Islet precursor cell (in vitro differentiated cells): ENCODE results near the gene CDK17.
"Not testable (repeated sequence)": the region's sequence is repeated elsewhere in the genome, so short reads cannot be mapped to it uniquely, and the experiment has no call there.

ENCODE experiments used
- DNase-seq: peaks from one replicate; pipeline ENCODE4 v3.0.0-alpha.2; 2018

The CDK17 gene

GRCh38 chr12:96386794-96387193, 13.4 kb downstream of the CDK17 start:
- DNase-seq = no peak

GRCh38 chr12:96383991-96384390, 16.2 kb downstream of the CDK17 start:
- no peak for DNase-seq

GRCh38 chr12:96383371-96383770, 16.9 kb downstream of the CDK17 start:
- DNase-seq = no peak

DNA sequence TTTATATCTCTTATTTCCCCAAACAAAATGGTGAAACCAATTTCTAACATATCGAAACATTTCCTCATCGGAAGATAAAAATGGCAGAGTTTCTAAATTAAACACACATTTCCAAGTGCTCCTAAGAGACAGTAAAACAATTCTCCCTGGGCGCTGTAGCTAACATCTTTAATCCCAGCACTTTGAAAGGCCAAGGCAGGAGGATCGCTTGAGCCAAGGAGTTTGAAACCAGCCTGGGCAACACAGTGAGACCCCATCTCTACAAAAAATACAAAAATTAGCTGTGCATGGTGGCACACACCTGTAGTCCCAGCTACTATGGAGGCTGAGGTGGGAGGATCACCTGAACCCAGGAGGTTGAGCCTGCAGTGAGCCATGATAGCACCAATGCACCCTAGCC, 20.5 kb downstream of the CDK17 start:
- DNase-seq = not testable (repeated sequence)

DNA sequence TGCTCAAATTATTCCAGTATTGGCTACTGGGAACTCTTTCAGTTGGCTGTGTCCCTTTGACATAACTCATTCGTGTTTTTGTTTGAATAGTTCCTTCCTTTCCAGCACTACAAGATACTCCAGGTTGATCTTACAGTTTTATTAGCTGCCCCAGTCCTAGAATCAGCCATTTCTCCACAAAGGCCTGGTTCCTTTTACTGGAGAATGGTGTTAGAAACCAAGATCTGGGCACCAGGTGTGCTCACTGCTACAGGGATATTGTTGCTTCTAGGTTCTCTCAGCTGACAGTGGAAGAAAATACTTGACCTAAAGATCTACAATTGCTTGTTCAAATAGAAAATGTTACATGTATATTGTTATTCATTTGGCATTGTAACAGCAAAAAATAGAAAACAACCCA, 21.9 kb downstream of the CDK17 start:
- DNase-seq = no peak

DNA sequence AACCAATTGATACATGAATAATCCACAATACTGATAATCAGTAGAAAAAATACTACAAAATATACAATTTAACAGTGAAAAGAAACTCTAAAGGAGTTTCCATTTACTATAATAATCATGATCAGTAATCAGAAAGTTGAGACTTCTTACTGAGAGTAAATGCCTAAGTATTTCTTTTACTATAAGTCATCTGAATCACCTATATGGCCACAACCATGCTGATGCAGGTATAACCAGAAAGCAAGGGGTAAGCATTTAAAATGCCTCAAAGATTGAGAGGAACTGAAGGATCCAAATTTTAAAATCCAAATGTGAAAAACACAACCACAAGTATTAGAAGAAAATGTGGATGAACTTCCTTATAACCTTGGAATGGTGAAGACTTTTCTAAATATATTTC, 23.4 kb downstream of the CDK17 start:
- no peak for DNase-seq

DNA sequence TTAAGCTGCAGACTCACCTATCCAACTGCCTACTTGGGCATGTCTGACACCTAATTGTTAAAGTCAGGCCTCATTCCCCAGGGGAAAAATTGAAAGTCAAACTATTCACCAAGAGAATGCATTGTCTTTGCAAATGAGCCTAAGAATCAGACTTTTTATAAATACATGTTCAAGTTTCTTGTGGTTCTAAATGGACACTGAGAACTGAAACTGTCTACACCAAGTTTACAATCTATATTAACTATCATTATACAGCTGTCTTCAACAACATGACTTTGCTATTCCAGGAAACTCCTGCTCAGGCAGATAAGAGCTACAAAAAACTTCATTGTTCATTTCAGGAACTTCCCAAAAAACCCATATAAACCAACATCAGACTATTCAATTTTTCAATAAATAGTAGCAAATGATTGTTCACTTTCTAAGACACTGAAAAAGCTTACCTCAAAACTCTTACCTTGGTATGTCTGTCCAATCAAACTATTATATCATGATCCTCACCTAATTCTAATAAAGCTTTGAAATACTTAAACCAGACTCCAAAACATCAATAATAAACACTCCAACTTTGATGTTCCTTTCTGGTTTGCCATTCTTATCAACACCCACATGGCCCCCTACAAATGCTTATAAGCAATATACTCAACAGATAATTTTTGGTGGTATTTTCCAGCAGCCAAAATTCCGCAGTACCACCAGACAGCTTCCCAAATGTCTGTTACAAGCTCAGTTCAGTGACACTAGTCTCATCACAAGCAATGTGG, 24.2 kb downstream of the CDK17 start:
- DNase-seq = no peak

DNA sequence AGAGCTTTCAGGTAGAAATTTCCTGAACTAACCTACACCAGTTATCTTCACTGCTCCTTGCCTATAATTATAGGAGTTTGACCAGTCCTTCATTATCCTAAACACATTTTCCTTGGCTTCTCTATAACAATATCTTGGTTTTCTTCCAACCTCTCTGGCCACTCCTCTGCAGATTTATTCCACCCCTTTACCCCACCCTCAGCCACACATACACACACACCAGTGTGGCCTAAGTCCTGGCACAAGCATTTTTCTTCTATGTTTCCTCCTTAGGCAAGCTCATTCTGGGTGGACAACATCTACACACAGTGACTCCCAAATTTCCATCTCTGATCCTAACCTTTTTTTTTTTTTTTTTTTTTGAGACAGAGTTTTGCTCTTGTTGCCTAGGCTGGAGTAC, 25.1 kb downstream of the CDK17 start:
- no peak for DNase-seq

DNA sequence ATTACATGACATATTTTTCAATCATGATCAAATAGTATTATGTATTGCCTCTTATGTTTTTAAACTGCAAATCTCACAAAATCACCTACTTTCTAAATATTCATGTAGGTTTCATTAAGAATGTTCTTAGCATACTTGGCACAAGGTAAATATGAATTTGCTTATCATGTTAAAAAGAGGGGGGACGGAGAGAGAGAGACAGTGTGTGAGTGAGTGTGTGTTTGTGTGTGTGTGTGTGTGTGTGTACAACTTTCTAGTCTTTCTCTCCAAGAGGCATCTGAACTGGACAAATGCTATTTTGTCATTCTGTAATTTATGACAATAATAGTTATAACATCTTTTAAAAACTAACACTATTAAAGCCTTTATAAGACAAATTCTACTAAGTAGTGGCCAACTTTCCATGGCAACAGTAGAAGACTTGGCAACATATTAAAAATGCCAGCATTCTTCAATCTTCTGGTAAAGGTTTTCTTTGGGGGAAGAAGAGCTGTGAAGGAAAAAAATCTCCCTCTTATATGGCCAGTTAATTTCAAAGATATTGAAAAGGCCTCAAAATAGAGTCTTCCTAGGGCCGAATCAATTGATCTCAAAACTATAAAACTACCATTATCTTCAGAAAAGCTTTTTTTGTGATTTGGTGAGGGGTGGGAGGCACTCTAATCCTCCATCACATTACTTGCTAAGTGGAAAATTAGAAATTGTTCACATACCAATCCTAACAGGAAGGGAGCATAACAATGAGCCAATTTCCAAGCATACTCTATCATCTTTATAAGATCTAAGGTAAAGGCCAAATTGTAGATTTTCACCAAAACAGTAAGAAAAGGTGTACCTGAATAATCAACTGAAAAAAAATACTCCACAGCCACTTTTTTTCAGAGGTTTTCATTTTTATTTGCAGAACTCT, 28.2 kb downstream of the CDK17 start:
- DNase-seq = no peak

- no peak for DNase-seq
These were observed 29.0 kb downstream of the CDK17 start for GRCh38 chr12:96371138-96371789.

DNA sequence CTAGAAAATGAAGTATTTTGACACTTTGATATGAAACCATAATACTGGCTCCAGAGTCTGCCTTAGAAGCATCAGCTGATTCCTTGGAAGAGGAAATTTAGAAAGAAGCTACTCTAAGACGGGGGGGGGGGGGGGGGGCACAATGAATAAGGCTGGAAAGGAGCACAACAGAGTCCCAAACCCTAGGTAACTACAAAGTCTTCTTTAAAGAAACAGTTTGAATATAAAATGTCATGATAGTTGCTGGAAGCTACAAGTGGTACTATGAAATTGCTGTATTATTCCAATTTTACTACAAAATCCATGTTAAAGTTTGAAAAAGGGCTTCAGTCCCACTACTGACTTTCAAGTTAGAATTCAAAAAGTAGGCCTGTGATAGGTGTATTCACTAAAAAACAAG, 31.6 kb downstream of the CDK17 start:
- DNase-seq = no peak

DNA sequence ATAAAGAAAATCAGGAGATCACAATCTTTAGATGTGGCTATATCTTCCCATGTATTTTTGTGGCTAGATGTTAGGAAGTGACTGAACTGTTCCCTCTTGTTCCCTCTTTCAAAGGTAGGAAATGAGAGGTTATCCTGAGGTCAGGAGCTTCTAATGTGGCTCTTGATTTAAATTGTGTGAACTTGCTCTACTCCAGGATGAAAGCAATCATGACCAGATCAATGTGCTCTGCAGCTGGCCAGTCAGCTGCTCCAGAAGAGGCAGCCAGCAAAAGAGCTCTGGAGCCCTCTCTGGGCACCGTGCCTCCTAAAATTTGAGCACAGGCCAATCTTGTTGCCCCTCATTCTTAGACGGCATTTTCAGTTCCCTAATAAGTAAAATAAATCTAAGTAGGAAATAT, 32.0 kb downstream of the CDK17 start:
- no peak for DNase-seq

DNA sequence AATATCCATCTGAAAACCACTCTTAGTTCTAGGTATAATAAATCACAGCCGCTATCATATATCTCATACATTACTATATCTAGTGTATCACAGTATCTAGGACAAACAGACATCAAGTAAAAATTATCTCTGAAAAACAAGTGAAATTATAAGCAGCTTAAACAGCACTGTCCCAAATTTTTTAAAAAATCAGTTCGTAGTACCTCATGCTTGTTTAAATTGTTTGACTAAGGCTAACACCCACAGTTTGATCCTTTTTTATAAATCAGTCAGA, 33.9 kb downstream of the CDK17 start:
- DNase-seq = no peak

GRCh38 chr12:96365604-96366380, 34.4 kb downstream of the CDK17 start:
- DNase-seq = no peak

- no peak for DNase-seq
These were observed 36.0 kb downstream of the CDK17 start for GRCh38 chr12:96364092-96364700.

GRCh38 chr12:96361074-96361473, 39.2 kb downstream of the CDK17 start:
- DNase-seq = no peak

DNA sequence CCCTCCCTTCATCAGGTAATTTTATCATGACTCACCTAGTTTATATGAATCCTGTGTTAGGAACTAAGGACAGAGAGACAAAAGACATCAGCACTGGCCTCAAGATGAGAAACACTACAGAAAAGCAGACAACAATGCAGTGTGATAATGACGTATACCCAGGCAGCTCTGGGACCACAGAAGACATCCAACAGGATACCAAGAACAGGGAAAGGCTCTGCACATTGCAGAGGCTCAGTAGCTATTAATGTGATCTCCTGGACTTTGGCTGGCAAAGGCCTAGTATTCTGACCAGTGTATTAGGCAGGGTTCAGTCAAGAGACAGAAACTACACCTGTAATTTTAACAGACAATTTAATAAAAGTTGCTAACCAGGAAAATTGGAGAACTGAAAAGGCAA, 39.7 kb downstream of the CDK17 start:
- no peak for DNase-seq

- DNase-seq = no peak
These were observed 40.9 kb downstream of the CDK17 start for GRCh38 chr12:96359328-96359727.

- DNase-seq = no peak
These were observed 43.4 kb downstream of the CDK17 start for GRCh38 chr12:96356831-96357230.

DNA sequence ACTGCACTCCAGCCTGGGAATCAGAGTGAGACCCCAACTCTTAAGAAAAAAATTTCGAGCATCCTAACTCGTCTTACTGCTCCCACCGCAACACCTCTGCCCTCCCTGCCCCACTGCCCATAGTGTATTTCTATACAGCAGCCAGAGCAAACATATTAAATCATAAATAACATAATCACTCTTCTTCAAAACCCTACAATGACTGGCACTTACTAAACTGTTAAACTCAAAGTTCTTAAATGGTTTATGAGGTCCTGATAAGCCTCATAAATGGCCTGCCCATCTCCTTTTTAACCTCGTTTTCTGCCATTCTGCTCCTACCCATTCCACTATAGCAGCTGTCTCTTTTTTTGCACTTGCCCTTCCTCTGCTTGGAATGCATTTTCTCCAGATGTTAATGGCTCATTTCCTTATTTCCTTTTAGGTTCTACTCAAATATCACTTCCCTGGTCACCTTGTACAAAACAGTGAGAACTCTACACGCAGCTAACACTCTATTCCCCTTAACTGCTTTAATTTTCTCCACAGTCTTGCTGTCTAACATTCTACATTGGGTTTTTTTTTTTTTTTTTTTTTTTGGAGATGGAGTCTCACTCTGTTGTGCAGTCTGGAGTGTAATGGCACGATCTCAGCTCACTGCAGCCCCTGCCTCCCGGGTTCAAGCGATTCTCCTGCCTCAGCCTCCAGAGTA, 45.2 kb downstream of the CDK17 start:
- no peak for DNase-seq

DNA sequence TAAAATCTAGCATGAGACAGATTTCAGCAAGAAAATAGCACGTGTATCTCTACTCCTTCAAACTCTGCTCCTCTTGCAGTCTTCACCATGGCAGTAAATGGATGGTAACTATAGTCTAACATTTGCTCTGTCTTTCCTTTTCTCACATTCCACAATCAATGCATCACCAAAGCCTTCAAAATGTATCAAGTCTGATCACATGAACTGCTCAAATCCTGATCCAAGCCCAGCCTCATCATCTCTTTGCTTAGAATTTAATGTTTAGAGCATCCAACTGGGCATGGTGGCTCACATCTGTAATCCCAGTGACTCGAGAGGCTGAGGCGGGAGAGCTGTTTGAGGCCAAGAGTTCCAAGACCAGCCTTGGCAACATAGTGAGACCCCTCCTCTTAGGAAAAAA, 45.9 kb downstream of the CDK17 start:
- DNase-seq = no peak
